GM19468 (cell line): Measurements from ENCODE around the gene MYADM.

Experiments used
- ATAC-seq: cut with Tn5 transposase; IDR thresholded peaks from one replicate; pipeline ENCODE4 v1.9.1; 2021; ENCODE audit warnings: mild to moderate bottlenecking, moderate library complexity, moderate number of reproducible peaks; ENCODE audit not compliant: unreplicated experiment; ENCODE audit errors: extremely low read depth

The MYADM gene

DNA sequence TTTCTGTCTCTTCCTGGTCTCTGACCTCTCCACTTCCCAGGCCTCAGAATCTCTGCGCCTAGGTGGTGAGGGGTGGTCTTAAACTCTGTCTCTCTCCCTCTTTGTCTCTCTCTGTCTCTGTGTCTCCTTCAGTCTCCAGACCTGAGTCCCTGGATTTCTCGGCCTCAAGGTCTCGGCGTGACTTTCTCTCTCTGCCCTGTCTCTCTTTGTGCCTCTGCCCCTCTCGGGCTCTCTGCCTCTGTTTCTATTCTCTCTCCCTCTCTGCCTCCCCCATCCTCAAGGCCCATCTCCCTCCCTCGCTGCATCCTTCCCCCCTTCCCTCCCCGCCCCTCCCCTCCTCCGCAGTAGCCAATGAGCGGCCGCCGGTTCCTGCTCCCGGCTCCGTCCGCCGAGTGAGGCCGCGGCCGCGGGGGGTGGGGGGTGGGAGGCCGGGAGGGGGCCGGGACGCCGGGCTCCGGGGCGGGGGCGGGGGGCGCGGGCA lies 41.3 kb downstream of the MYADM start, which contains the start of gene CACNG7:
Gene CACNG7, plus strand, starts transcription at position 344 of the 481 bp plus-strand sequence. CDS start 3,554 bp downstream, outside the sequence.
- no peak for ATAC-seq

DNA sequence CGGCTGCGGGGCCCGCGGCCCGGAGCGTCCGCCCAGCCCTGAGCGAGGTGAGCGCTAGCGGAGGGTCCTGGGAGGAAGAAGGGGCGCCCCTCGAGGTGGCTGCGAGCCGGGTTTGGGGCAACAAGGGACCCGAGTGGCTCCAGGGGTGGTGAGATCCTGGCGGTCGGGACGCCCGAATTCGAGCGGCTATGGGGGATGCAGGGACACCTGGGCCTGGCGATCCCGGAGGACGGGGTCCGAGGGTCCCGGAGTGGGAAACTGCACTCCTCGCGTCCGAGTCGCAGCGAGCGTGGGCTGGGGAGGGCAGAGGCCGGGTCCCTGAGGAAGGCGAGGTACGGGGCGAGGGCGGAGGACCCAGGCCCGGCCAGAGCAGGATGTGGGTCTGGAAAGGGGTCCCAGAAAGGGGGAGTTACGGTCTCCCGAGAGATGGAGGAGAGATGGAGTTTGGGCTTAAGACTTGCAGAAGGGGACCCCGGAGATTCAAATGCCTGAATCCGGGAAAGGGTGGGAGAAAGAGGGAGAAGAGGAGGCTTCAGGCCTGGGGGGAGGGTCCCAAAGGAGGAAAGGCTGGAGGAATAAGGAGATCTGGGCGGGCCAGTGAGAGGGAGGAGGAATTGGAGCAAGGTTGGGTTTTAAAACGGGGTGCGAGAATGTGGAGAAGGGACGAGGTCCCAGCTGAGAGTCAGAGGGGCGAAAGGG lies 41.9 kb downstream of the MYADM start:
- ATAC-seq, result no peak

DNA sequence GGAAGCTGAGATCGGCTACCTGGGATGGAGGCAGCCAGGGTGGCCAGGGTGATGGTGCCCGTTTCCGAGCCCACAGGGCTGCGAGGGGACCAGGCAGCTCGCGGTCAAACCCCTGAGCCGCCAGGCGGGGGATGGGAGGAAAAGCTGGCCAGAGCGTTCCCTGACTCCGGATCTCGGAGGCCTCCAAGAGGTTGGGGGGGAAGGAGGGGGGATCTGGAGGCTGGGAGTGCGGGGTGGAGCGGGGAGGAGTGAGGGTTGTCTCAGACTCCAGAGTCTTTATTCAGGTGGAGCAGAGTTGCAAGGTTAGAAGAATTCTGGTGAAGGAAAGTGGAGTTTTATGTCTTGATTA lies 42.5 kb downstream of the MYADM start:
- no peak for ATAC-seq

DNA sequence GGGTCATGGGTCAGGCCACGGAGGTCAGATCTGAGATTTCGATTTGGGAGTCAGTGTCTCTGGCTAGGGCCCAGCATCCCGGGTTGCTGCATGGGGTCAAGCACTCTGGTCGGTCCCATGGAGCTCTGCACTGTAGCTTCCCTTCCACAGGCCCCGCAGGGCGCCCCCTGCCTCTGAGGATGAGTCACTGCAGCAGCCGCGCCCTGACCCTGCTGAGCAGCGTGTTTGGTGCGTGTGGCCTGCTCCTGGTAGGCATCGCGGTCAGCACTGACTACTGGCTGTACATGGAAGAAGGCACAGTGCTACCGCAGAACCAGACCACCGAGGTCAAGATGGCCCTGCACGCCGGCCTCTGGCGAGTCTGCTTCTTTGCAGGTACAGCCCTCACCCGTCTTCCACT lies 45.0 kb downstream of the MYADM start:
- no peak for ATAC-seq

DNA sequence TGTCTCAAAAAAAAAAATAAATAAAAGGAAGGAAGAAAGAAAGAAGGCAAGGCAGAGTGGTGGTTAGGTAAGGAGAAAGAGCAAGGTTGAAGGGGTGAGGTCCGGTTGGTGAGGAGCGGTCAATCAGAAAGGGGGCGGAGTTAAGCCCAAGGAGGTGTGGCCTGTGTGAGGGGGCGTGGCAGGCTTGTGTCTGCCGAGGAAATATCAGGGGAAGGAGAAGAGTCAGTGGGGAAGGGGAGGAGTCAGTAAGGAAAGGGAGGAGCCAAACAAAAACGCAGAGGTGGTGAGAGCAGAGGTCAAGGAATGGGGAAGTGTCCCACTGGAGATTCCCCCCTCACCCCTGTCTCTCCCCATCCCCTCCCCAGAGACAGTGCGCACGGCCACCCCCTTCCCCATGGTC lies 47.3 kb downstream of the MYADM start:
- ATAC-seq, result no peak

DNA sequence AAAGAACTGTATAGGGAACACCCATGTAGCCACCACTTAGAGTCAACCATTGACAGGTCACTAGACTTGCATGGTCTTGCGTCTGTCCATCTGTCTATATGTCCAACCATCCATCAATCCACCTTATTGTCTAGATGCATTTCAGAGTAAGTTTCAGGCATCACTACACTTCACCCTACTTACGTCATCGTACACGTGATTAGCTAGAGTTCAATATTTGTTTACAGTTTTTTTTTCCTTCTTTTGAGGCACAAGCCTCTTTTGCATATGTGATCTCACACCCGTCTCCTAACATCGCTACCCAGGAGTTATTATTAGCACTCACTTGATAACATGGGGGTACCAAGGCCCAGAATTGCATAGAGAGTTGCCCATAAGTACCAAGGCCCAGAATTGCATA lies 48.3 kb downstream of the MYADM start:
- ATAC-seq, result no peak

DNA sequence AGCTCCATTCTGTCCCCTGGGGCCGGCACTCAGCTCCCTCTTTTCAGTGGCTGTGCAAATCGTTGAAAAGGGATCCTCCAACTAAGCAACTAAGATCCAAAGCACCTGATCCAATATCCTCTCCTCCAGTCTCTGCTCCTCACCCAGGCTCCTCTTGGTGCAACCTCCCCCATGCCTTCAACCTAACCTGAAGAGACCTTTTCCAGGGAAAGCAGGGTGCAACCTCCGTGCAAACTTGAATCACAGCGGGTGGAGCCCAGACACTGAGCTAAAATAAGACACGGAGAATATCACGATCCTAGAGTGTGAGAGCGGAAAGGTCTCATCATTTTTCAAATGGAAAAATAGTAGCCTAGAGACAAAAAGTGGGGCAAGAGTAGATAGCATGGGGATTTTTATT lies 49.7 kb downstream of the MYADM start:
- no peak for ATAC-seq
